ENCODE measurements around the gene INHBB.

- TF ChIP-seq CTCF (IDR thresholded peaks at IDR 0.05) (peak in 1 of 6 experiments; percentile 8), POLR2A (IDR thresholded peaks at IDR 0.05) (no peak)
Measured at GRCh38 chr2:120305296-120305695, 40.6 kb upstream of the INHBB start.

Measured in thyroid gland (tissue), 4 donors.